GM23248 (cell line): ENCODE results near the gene WNK2. TPM values are rescaled to one million over a fixed set of nuclear protein-coding genes. Genes with fewer than 3 reads are reported as not detected.

Source experiments
- DNase-seq: peaks from one replicate; pipeline ENCODE4 v3.0.0-alpha.2; 2015
- H2AFZ ChIP-seq: fragments of 200-600 bp; sonication (generic); 2 replicates; pipeline ENCODE4 v1.6.1; 2016; ENCODE audit warnings: antibody characterized with exemption
- H3F3A ChIP-seq: fragments of 200-600 bp; sonication (generic); 2 replicates; pipeline ENCODE4 v1.6.1; 2016; ENCODE audit warnings: mild to moderate bottlenecking, antibody characterized with exemption, mixed run types; ENCODE audit not compliant: insufficient read depth
- H3K27ac ChIP-seq: fragments of 200-600 bp; sonication (generic); 2 replicates; pipeline ENCODE4 v1.5.1; 2016; ENCODE audit warnings: mild to moderate bottlenecking
- H3K27me3 ChIP-seq: fragments of 200-600 bp; sonication (generic); replicated peaks from 2 replicates; pipeline ENCODE4 v1.6.1; 2016; ENCODE audit warnings: mild to moderate bottlenecking; ENCODE audit not compliant: insufficient read depth
- H3K36me3 ChIP-seq: fragments of 200-600 bp; sonication (generic); 2 replicates; pipeline ENCODE4 v1.6.1; 2016; ENCODE audit warnings: low read depth, mild to moderate bottlenecking
- H3K4me1 ChIP-seq: fragments of 200-600 bp; sonication (generic); 2 replicates; pipeline ENCODE4 v1.6.1; 2016; ENCODE audit warnings: mild to moderate bottlenecking; ENCODE audit not compliant: insufficient read depth
- H3K4me2 ChIP-seq: fragments of 200-600 bp; sonication (generic); one replicate; pipeline ENCODE4 v1.6.1; 2016; ENCODE audit warnings: mild to moderate bottlenecking; ENCODE audit not compliant: unreplicated experiment
- H3K4me3 ChIP-seq: fragments of 200-600 bp; sonication (generic); 2 replicates; pipeline ENCODE4 v1.5.1; 2016; ENCODE audit warnings: mild to moderate bottlenecking
- H3K79me2 ChIP-seq: fragments of 200-600 bp; sonication (generic); 2 replicates; pipeline ENCODE4 v1.6.1; 2016; ENCODE audit warnings: mild to moderate bottlenecking; ENCODE audit not compliant: insufficient read depth
- H3K9ac ChIP-seq: fragments of 200-600 bp; sonication (generic); 2 replicates; pipeline ENCODE4 v1.6.1; 2016; ENCODE audit warnings: mild to moderate bottlenecking
- H3K9me2 ChIP-seq: fragments of 200-600 bp; sonication (generic); 2 replicates; pipeline ENCODE4 v1.6.1; 2016; ENCODE audit warnings: mixed run types, mild to moderate bottlenecking, moderate library complexity; ENCODE audit not compliant: insufficient read depth
- H3K9me3 ChIP-seq: fragments of 200-600 bp; sonication (generic); one replicate; pipeline ENCODE4 v1.6.1; 2017; ENCODE audit warnings: low read depth
- H4K20me1 ChIP-seq: fragments of 200-600 bp; sonication (generic); 2 replicates; pipeline ENCODE4 v1.6.0; 2016; ENCODE audit not compliant: insufficient read depth
- EZH2 ChIP-seq: fragments of 200-600 bp; sonication (generic); IDR thresholded peaks from 2 replicates; pipeline ENCODE4 v1.6.1; 2018; ENCODE audit warnings: antibody characterized with exemption, mild to moderate bottlenecking; ENCODE audit not compliant: insufficient read depth, poor library complexity, severe bottlenecking
- EZH2phosphoT487 ChIP-seq: fragments of 200-600 bp; sonication (generic); IDR thresholded peaks from 2 replicates; pipeline ENCODE4 v1.6.1; 2018; ENCODE audit warnings: antibody characterized with exemption, moderate library complexity, mild to moderate bottlenecking, low read depth; ENCODE audit not compliant: insufficient read depth
- WGBS, 2 experiments: methylation state at CpG; one replicate each; pipeline ENCODE4 v1.1.6; 2015 to 2017; ENCODE audit warnings: low lambda C conversion rate in 2 of 2, low coverage in 1 of 2; ENCODE audit errors: missing lambda C conversion rate in 2 of 2; 5-methylcytosine and 5-hydroxymethylcytosine counted together
- in situ Hi-C: fragments of 300-500 bp; cut with MboI; formaldehyde crosslinking; loops from 2 replicates; pipeline ENCODE4 v1.15.0; 2020
- polyA plus RNA-seq: library from polyadenylated mRNA; unstranded; fragments of >200 nt; fragmentation: Nextera tagmentation; extraction: Ambion mirVana; gene quantifications from 2 replicates; pipeline ENCODE4 v1.2.1, GENCODE V29; 2016
- total RNA-seq: library from RNA; depleted of rRNA; stranded (reverse); fragments of >200 nt; shearing (Covaris generic); gene quantifications from 2 replicates; pipeline ENCODE4 v1.2.3, GENCODE V29; 2014

WNK2 gene
- total and polyA plus RNA-seq, 2 experiments from 2014 or later: not detected

- Histone ChIP-seq H3K4me1 (no peaks in the 10 kb centered on the region), H3K79me2 (no peaks in the 10 kb centered on the region), H3K27me3 (0 out of 2 replicates have a peak, but pooled peaks cover 3% of the 10 kb centered on the region), H3K4me2 (no peak overlapping the region), H3K36me3 (no peaks in the 10 kb centered on the region), H3K9ac (no peak overlapping the region), H3F3A (no peaks in the 10 kb centered on the region), H3K9me2 (no peaks in the 10 kb centered on the region), H3K27ac (no peak overlapping the region), H4K20me1 (no peaks in the 10 kb centered on the region), H2AFZ (no peak overlapping the region), H3K9me3 (no peaks in the 10 kb centered on the region), H3K4me3 (no peak overlapping the region)
- WGBS, 2 experiments: 66 to 69% methylated on average over 21 to 26 of the region's 26 CpGs
- TF ChIP-seq EZH2phosphoT487: no peak
- no peak for TF ChIP-seq EZH2
- in situ Hi-C loops: loop anchor here (10.0 kb wide), 1 partner anchor 135 kb away; no protein-coding TSS in a partner anchor
- DNase-seq: no peak
Measured at GRCh38 chr9:93299418-93300174, 115.7 kb downstream of the WNK2 start.

- H3K9me2 ChIP-seq: no peaks in the 10 kb centered on the region
- no peaks in the 10 kb centered on the region for H3K4me1 ChIP-seq
- DNase-seq: no peak
- H3K36me3 ChIP-seq: no peaks in the 10 kb centered on the region
- 82 to 83% methylated on average over 14 of the region's 14 CpGs for WGBS, 2 experiments
- H3K9ac ChIP-seq: no peak overlapping the region
- TF ChIP-seq EZH2phosphoT487 (no peak), EZH2 (no peak)
- no peaks in the 10 kb centered on the region for H4K20me1 ChIP-seq
- no peak overlapping the region for H3K4me2 ChIP-seq
- H3K9me3 ChIP-seq: no peaks in the 10 kb centered on the region
- no peak overlapping the region for H2AFZ ChIP-seq
- H3K27ac ChIP-seq: no peak overlapping the region
- no peaks in the 10 kb centered on the region for H3K79me2 ChIP-seq
- no peak overlapping the region for H3K4me3 ChIP-seq
- in situ Hi-C loops: loop anchor here (10.0 kb wide), 1 partner anchor 135 kb away; no protein-coding TSS in a partner anchor
- 0 out of 2 replicates have a peak, but pooled peaks cover under 1% of the 10 kb centered on the region for H3K27me3 ChIP-seq
- H3F3A ChIP-seq: no peaks in the 10 kb centered on the region
Measured at GRCh38 chr9:93300175-93300572, 116.2 kb downstream of the WNK2 start.

GRCh38 chr9:93300585-93301081, 116.7 kb downstream of the WNK2 start:
- no peaks in the 10 kb centered on the region for H4K20me1 ChIP-seq
- in situ Hi-C loops: loop anchor here (10.0 kb wide), 1 partner anchor 136 kb away; no protein-coding TSS in a partner anchor
- H3K27me3 ChIP-seq: no peaks in the 10 kb centered on the region
- TF ChIP-seq EZH2: no peak
- TF ChIP-seq EZH2phosphoT487: no peak
- no peaks in the 10 kb centered on the region for H3K79me2 ChIP-seq
- no peak overlapping the region for H2AFZ ChIP-seq
- no peak for DNase-seq
- no peak overlapping the region for H3K9ac ChIP-seq
- no peaks in the 10 kb centered on the region for H3K4me1 ChIP-seq
- no peaks in the 10 kb centered on the region for H3K9me3 ChIP-seq
- WGBS, 2 experiments: 72 to 78% methylated on average over 12 of the region's 12 CpGs
- no peak overlapping the region for H3K4me3 ChIP-seq
- no peaks in the 10 kb centered on the region for H3F3A ChIP-seq
- no peak overlapping the region for H3K27ac ChIP-seq
- H3K9me2 ChIP-seq: no peaks in the 10 kb centered on the region
- no peak overlapping the region for H3K4me2 ChIP-seq
- no peaks in the 10 kb centered on the region for H3K36me3 ChIP-seq

GRCh38 chr9:93301291-93301811, 117.4 kb downstream of the WNK2 start:
- Histone ChIP-seq H3K9me2 (no peaks in the 10 kb centered on the region), H3K4me2 (no peak overlapping the region), H3F3A (no peaks in the 10 kb centered on the region), H3K4me3 (no peak overlapping the region), H3K4me1 (no peaks in the 10 kb centered on the region), H2AFZ (no peak overlapping the region), H3K79me2 (no peaks in the 10 kb centered on the region), H4K20me1 (no peaks in the 10 kb centered on the region), H3K36me3 (no peaks in the 10 kb centered on the region), H3K27ac (no peak overlapping the region), H3K9ac (no peak overlapping the region), H3K9me3 (no peaks in the 10 kb centered on the region), H3K27me3 (no peaks in the 10 kb centered on the region)
- in situ Hi-C loops: loop anchor here (10.0 kb wide), 1 partner anchor 137 kb away; no protein-coding TSS in a partner anchor
- no peak for DNase-seq
- TF ChIP-seq EZH2phosphoT487: no peak
- TF ChIP-seq EZH2: no peak
- 71 to 73% methylated on average over 17 of the region's 17 CpGs for WGBS, 2 experiments
